ENCODE data around the gene SNAPIN.

Gene SNAPIN

DNA sequence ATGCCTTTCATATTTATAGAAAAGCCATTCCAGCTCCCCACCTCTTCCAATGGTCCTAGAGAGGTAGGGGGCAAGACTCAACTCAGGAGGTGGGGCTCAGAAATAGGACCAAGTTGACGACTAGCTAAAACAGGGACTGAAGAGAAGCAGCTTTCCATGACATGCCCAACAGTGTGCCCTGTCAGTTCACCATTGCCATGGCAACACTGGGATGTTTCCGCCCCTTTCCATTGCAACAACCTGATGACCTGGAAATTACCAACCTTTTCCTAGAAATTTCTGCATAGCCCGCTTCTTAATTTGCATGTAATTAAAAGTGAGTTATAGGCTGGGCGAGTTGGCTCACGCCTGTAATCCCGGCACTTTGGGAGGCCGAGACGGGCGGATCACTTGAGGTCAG, 47.0 kb downstream of the SNAPIN start:
- ATAC-seq (ENCODE audit: low read depth), result no peak
- Histone ChIP-seq H3K9me3 (ENCODE audit: severe bottlenecking) (no peaks in the 10 kb centered on the region), H3K4me3 (ENCODE audit: severe bottlenecking) (no peak overlapping the region), H3K36me3 (ENCODE audit: low read depth) (no peaks in the 10 kb centered on the region), H3K27me3 (ENCODE audit: insufficient read depth, poor library complexity, severe bottlenecking) (no peaks in the 10 kb centered on the region), H3K4me1 (ENCODE audit: insufficient read depth, poor library complexity, severe bottlenecking) (peaks cover 4% of the 10 kb centered on the region), H3K27ac (ENCODE audit: poor library complexity, severe bottlenecking) (no peak overlapping the region)
- TF ChIP-seq, protein P1, sequence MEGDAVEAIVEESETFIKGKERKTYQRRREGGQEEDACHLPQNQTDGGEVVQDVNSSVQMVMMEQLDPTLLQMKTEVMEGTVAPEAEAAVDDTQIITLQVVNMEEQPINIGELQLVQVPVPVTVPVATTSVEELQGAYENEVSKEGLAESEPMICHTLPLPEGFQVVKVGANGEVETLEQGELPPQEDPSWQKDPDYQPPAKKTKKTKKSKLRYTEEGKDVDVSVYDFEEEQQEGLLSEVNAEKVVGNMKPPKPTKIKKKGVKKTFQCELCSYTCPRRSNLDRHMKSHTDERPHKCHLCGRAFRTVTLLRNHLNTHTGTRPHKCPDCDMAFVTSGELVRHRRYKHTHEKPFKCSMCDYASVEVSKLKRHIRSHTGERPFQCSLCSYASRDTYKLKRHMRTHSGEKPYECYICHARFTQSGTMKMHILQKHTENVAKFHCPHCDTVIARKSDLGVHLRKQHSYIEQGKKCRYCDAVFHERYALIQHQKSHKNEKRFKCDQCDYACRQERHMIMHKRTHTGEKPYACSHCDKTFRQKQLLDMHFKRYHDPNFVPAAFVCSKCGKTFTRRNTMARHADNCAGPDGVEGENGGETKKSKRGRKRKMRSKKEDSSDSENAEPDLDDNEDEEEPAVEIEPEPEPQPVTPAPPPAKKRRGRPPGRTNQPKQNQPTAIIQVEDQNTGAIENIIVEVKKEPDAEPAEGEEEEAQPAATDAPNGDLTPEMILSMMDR (IDR thresholded peaks at IDR 0.05; ENCODE audit: poor library complexity, severe bottlenecking), result no peak
- no peak for DNase-seq (ENCODE audit: low spot score)

DNA sequence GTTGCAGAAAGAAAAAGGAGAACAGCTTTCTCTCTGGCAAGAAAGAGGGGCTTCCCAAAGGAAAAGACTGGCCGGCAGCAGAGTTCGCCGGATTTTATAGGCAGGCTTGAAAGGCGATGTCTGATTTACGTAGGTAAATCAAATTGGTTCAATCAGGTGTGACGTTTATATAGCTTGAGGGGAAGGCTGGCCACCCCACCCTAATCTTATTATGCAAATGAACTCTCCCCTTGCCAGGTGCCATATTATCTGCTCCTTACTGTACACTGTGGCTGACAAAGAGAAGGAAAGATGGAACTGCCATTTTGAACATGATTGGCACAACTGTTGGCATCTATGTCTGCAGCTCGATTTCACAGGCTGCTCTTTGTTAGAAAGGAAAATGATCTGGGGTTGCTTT, 52.5 kb downstream of the SNAPIN start:
- Histone ChIP-seq H3K4me3 (ENCODE audit: severe bottlenecking) (no peak overlapping the region), H3K9me3 (ENCODE audit: severe bottlenecking) (no peaks in the 10 kb centered on the region), H3K36me3 (ENCODE audit: low read depth) (no peaks in the 10 kb centered on the region), H3K27ac (ENCODE audit: poor library complexity, severe bottlenecking) (no peak overlapping the region), H3K27me3 (ENCODE audit: insufficient read depth, poor library complexity, severe bottlenecking) (no peaks in the 10 kb centered on the region), H3K4me1 (ENCODE audit: insufficient read depth, poor library complexity, severe bottlenecking) (peaks cover 4% of the 10 kb centered on the region)
- ATAC-seq (ENCODE audit: low read depth) (no peak), DNase-seq (ENCODE audit: low spot score) (no peak)
- TF ChIP-seq, protein P1 (IDR thresholded peaks at IDR 0.05; ENCODE audit: poor library complexity, severe bottlenecking), result no peak

Measured in RWPE2 (cell line).